Ammon's horn (tissue), 1 donor: ENCODE results near the gene FGD2.
A peak's percentile ranks its signal among the peaks of the same experiment; 100 is the strongest.

Experiments used
- DNase-seq: peaks from one replicate; pipeline ENCODE4 v3.0.0-alpha.2; 2016; ENCODE audit warnings: low spot score

The FGD2 gene, protein sequence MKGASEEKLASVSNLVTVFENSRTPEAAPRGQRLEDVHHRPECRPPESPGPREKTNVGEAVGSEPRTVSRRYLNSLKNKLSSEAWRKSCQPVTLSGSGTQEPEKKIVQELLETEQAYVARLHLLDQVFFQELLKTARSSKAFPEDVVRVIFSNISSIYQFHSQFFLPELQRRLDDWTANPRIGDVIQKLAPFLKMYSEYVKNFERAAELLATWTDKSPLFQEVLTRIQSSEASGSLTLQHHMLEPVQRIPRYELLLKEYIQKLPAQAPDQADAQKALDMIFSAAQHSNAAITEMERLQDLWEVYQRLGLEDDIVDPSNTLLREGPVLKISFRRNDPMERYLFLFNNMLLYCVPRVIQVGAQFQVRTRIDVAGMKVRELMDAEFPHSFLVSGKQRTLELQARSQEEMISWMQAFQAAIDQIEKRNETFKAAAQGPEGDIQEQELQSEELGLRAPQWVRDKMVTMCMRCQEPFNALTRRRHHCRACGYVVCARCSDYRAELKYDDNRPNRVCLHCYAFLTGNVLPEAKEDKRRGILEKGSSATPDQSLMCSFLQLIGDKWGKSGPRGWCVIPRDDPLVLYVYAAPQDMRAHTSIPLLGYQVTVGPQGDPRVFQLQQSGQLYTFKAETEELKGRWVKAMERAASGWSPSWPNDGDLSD

GRCh38 chr6:37005061-37005810 lies at the start of gene FGD2:
Gene FGD2, plus strand, starts transcription at chr6:37005655. Its CDS starts 163 bp downstream, at chr6:37005818.
- DNase-seq, result no peak

DNA sequence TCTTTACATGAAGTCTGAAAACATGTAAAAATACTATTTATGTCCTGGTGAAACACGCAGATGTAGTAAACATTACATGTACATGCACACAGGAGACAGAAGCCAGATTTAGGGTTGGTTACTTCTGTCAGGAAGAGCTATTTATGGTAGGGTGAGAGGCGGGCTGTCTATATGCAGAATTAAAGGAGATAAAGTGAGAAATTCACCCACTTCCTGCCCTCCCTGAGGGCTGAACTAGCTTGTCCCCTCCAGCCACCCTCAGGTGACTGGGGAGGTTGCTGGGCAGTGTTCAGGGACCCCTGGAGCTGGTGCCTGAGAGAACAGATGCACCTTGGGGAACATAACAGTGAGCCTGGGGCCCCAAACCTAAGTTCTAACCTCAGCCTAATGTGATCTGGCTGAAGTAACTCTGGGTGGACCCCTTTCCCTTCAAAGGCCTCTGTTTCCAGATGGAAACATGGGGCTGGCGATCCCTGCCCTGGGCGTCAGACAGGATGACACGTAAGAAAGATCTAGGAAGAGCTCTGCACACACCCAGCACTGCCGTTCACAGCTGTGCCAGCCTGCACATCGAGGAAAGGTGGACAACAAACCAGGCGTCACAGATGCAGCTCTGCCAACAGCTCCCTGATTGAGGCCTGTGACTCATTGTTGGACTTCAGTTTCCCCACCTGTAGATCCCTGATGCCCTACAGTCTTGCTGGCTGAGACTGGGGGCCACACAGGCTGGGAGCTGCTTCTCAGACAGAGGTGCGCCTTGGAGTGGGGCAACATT lies 49.6 kb upstream of the FGD2 start:
- DNase-seq, result no peak

GRCh38 chr6:36956446-36956820 lies 49.0 kb upstream of the FGD2 start:
- DNase-seq, result no peak

DNA sequence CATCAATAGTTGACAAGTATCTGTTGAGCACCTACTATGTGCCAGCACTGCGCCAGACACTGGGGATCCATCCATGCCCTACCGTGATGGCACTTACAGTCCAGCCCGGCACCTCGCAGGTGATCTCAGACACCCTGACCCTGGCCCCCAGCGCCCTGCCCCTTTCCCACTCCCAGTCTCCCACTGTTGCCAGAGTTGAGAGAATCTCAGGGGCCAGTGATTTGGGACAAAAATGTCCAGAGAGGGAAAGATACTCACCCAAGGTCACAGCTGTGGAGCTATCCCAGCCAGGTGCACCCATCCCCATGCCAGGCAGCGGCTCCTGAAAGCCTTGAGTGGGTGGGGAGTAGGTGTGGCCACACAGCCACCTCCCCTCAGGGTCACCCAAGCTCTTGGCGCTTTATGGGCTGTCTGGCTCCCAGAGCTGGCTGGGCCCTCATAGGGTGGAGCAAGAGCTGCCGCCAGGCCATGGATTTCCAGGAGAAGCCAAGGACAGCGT lies 47.6 kb upstream of the FGD2 start:
- no peak for DNase-seq

- DNase-seq, result no peak
Measured at GRCh38 chr6:36958775-36959554, 46.5 kb upstream of the FGD2 start.

- DNase-seq, result no peak
Measured at GRCh38 chr6:36959555-36960250, 45.8 kb upstream of the FGD2 start.

- no peak for DNase-seq
Measured at GRCh38 chr6:36961441-36962435, 43.7 kb upstream of the FGD2 start.

DNA sequence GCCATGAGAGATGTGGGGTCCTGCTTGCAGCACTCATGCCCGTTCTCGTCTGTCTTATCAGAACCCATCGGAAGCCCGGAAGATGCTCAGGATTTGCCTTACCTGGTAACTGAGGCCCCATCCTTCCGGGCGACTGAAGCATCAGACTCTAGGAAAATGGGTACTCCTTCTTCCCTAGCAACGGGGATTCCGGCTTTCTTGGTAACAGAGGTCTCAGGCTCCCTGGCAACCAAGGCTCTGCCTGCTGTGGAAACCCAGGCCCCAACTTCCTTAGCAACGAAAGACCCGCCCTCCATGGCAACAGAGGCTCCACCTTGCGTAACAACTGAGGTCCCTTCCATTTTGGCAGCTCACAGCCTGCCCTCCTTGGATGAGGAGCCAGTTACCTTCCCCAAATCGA lies 42.6 kb upstream of the FGD2 start:
- DNase-seq, result peak; percentile 87

GRCh38 chr6:36963451-36964290 lies 41.8 kb upstream of the FGD2 start:
- DNase-seq, result no peak

DNA sequence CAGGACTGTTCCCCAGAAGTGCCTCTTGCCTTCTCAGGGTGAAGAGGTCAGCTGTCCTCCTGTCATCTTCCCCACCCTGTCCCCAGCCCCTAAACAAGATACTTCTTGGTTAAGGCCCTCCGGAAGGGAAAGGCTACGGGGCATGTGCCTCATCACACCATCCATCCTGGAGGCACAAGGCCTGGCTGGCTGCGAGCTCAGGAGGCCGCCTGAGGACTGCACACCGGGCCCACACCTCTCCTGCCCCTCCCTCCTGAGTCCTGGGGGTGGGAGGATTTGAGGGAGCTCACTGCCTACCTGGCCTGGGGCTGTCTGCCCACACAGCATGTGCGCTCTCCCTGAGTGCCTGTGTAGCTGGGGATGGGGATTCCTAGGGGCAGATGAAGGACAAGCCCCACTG lies 41.1 kb upstream of the FGD2 start:
- no peak for DNase-seq

DNA sequence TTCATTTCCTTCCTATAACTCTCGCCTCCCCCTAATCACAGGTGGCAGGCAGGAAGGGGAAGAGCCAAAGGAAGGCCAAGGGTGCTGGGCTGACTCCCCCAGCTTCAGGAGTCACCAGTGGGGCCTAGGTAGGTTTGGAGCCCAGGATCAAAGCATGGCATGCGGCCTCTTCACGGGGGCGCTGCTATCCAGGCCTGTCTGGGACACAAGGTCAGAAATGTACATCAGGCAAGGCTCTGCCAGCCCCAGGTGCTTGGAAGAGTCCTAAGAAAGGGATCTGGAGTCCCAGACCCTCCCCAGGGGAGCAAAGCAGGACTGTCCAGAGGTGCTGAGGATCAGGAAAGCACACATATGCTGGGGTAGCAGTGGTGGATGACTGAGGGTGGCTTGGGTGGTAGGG lies 40.5 kb upstream of the FGD2 start:
- no peak for DNase-seq

- no peak for DNase-seq
Measured at GRCh38 chr6:36967301-36967700, 38.2 kb upstream of the FGD2 start.

DNA sequence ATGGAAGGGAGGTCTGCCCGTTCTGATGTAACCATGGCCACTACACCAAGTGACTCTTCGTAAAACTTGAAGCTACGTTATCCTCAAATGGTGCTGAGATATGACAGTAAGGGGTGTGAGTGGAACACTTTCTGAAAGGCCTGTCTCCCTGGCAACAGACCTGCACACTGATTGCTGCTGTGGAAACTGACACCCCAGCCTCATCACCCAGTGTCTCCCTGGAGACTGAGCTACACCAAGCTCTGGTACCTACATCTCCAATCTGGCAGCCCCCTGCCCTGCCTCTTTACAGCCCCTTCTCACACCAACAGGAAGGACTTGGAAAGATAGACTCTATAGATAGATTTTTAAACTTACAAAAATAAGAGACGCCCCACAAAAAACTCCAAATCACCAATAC lies 37.7 kb upstream of the FGD2 start:
- no peak for DNase-seq

- no peak for DNase-seq
Measured at GRCh38 chr6:36968266-36968977, 37.0 kb upstream of the FGD2 start.

- DNase-seq, result no peak
Measured at GRCh38 chr6:36969240-36969691, 36.2 kb upstream of the FGD2 start.

GRCh38 chr6:36969988-36970891 lies 35.2 kb upstream of the FGD2 start:
- no peak for DNase-seq
